ENCODE data around the gene GJC3. TPM values are rescaled to one million over a fixed set of nuclear protein-coding genes. Genes with fewer than 3 reads are reported as not detected.

Gene GJC3
- total RNA-seq, 1 experiment from 2014 or later = not detected

GRCh38 chr7:99919814-99920112 lies 9.7 kb downstream of the GJC3 start:
- H3K4me3 ChIP-seq (ENCODE audit: low read depth in 2 of 2, low read length in 2 of 2) = peak overlapping the region; percentile 85 to 95
- H3K27me3 ChIP-seq (ENCODE audit: control insufficient read depth, insufficient read depth, low read length) = peaks cover 2% of the 10 kb centered on the region; the same call in 1 of the 2 replicates
- BruUV-seq (replicated peaks) = TSS peak; percentile 92
- peak; percentile 20 for DNase-seq (ENCODE audit: low read depth, low spot score)
- H3K36me3 ChIP-seq (ENCODE audit: control insufficient read depth, insufficient read depth, low read length) = no peaks in the 10 kb centered on the region; the same call in 1 of the 2 replicates
- CTCF ChIA-PET = interaction anchor here (0.5 to 1.2 kb wide), 3 partner anchors 36 to 74 kb away, joined by 3 to 4 read pairs (median 3); no protein-coding TSS in a partner anchor
- intact Hi-C loops (cut with micrococcal nuclease; ENCODE audit: unreplicated experiment) (loop anchor here (10.0 kb wide), 1 partner anchor 135 kb away; no protein-coding TSS in a partner anchor), in situ Hi-C loops (cut with HindIII; ENCODE audit: low pct_unique_long_range_greater_than_20kb, low sequenced_read_pairs) (no loop called here)
- no peaks in the 10 kb centered on the region for H3K9me3 ChIP-seq (ENCODE audit: control insufficient read depth, insufficient read depth, low read depth, low read length)
- no peak for TF ChIP-seq CTCF (IDR thresholded peaks at IDR 0.05)
- no peak for TF ChIP-seq TCF7L2 (IDR thresholded peaks at IDR 0.05; ENCODE audit: low read depth, low read length)
- TF ChIP-seq SIN3A (IDR thresholded peaks at IDR 0.05; ENCODE audit: borderline replicate concordance, insufficient read depth, low read depth, low read length) = no peak
- TF ChIP-seq POLR2AphosphoS5 (IDR thresholded peaks at IDR 0.05; ENCODE audit: low read depth, low read length) = no peak
- TF ChIP-seq REST (IDR thresholded peaks at IDR 0.05; ENCODE audit: insufficient read depth in 1 of 2, low read depth in 2 of 2, low read length in 1 of 2) = no peak
- ATAC-seq = peak; percentile 52
- POLR2A ChIA-PET = interaction anchor here (0.5 kb wide), 1 partner anchor 17 kb away, joined by 7 read pairs; no protein-coding TSS in a partner anchor
- H3K4me1 ChIP-seq (ENCODE audit: control insufficient read depth, insufficient read depth, low read length) = peaks cover 11% of the 10 kb centered on the region
- H3K27ac ChIP-seq (ENCODE audit: low read length) = peak overlapping the region; percentile 98

GRCh38 chr7:99918959-99919813 lies 10.2 kb downstream of the GJC3 start, which contains the start of gene TRIM4:
TSS of gene TRIM4 (minus strand) at chr7:99919530. CDS start at chr7:99919401, 129 bp downstream.
- CTCF ChIA-PET = interaction anchor here (0.5 to 1.2 kb wide), 4 partner anchors 37 to 75 kb away, joined by 3 to 4 read pairs (median 3); no protein-coding TSS in a partner anchor

More at GRCh38 chr7:99918959-99919813, 10.2 kb downstream of the GJC3 start, which contains the start of gene TRIM4:
- Histone ChIP-seq H3K9me3 (ENCODE audit: control insufficient read depth, insufficient read depth, low read depth, low read length) (no peaks in the 10 kb centered on the region), H3K4me3 (ENCODE audit: low read depth in 2 of 2, low read length in 2 of 2) (peak within 1 kb of the TSS; percentile 85 to 95), H3K36me3 (ENCODE audit: control insufficient read depth, insufficient read depth, low read length) (no peaks in the 10 kb centered on the region; the same call in 1 of the 2 replicates), H3K27ac (ENCODE audit: low read length) (peak within 1 kb of the TSS; percentile 98), H3K27me3 (ENCODE audit: control insufficient read depth, insufficient read depth, low read length) (no peaks in the 10 kb centered on the region), H3K4me1 (ENCODE audit: control insufficient read depth, insufficient read depth, low read length) (peaks cover 11% of the 10 kb centered on the region)
- TF ChIP-seq CTCF (IDR thresholded peaks at IDR 0.05) = peak; percentile 43
- peak; percentile 82 for TF ChIP-seq POLR2AphosphoS5 (IDR thresholded peaks at IDR 0.05; ENCODE audit: low read depth, low read length)
- 0 out of 4 replicates have a peak, but pooled peaks of 1 of the 2 experiments have one; percentile 5 for TF ChIP-seq REST (IDR thresholded peaks at IDR 0.05; ENCODE audit: insufficient read depth in 1 of 2, low read depth in 2 of 2, low read length in 1 of 2)
- peak; percentile 72; the same call in 1 of the 2 replicates for TF ChIP-seq SIN3A (IDR thresholded peaks at IDR 0.05; ENCODE audit: borderline replicate concordance, insufficient read depth, low read depth, low read length)
- no peak for TF ChIP-seq TCF7L2 (IDR thresholded peaks at IDR 0.05; ENCODE audit: low read depth, low read length)
- DNase-seq (ENCODE audit: low read depth, low spot score) (peak; percentile 82), ATAC-seq (peak; percentile 100)
- intact Hi-C loops (cut with micrococcal nuclease; ENCODE audit: unreplicated experiment) = loop anchor here (10.0 kb wide), 1 partner anchor 136 kb away; no protein-coding TSS in a partner anchor
- no TSS peak for BruUV-seq (replicated peaks)
- in situ Hi-C loops (cut with HindIII; ENCODE audit: low pct_unique_long_range_greater_than_20kb, low sequenced_read_pairs) = no loop called here
- POLR2A ChIA-PET = interaction anchor here (0.5 kb wide), 2 partner anchors 18 to 102 kb away, joined by 7 to 8 read pairs; no protein-coding TSS in a partner anchor
